ENCODE results near the gene CLDN20. TPM values are rescaled to one million over a fixed set of nuclear protein-coding genes. Genes with fewer than 3 reads are reported as not detected.

The CLDN20 gene
- total and polyA plus RNA-seq, 10 of the 15 experiments (the other 5 are each of a cell fraction or from before 2014, with no cell fraction given) = 0.13 to 0.23 TPM; not detected in 8

DNA sequence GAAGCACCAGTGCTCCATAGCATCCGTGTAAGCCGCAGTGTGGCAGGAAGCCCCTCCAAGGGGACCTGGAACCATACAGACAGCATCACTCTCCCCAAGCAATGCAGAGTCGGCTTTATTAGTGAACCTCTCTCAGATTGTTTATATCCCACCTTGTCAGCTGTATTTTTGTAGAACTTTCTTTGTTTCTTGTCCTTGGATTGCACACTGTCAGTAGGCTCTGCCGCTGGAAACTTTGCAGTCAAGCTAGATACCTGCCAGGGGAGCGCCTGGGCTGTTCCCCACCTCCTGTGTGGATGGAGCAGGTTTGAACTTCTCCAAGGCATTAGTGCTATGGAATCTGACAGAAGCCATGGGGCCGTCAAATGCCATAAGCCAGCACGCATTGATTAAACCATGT lies 18.6 kb upstream of the CLDN20 start (continued):
- TF ChIP-seq LARP7 (IDR thresholded peaks at IDR 0.05) = no peak

GRCh38 chr6:155245831-155246230 lies 18.0 kb upstream of the CLDN20 start:
- RAD21 ChIA-PET (ENCODE audit: unreplicated experiment) = interaction anchor here (1.1 to 10.1 kb wide), 2 partner anchors 64 to 67 kb away, joined by 3 to 178 read pairs; no protein-coding TSS in a partner anchor
- CTCF ChIA-PET = interaction anchor here (1.0 to 8.5 kb wide), 6 partner anchors 12 to 318 kb away, joined by 3 to 228 read pairs (median 12); no protein-coding TSS in a partner anchor
- ATAC-seq = no peak
- FAIRE-seq = no peak
- BruUV-seq (replicated peaks) = TSS peak; percentile 26
- Histone ChIP-seq H4K20me1 (ENCODE audit: control insufficient read depth, insufficient read depth) (no peaks in the 10 kb centered on the region), H3K9ac (ENCODE audit: control insufficient read depth, insufficient read depth, low read length) (no peak overlapping the region), H3K27ac (ENCODE audit: control insufficient read depth, insufficient read depth) (no peak overlapping the region), H3K36me3 (ENCODE audit: control insufficient read depth in 2 of 2, insufficient read depth in 2 of 2, low read length in 1 of 2) (peaks cover 6 to 9% of the 10 kb centered on the region in 2 experiments), H3K4me2 (ENCODE audit: control insufficient read depth, insufficient read depth) (no peak overlapping the region), H3K4me1 (ENCODE audit: control insufficient read depth, insufficient read depth, low read length) (peaks cover 4% of the 10 kb centered on the region; the same call in 1 of the 2 replicates), H3K9me3 (replicated peaks; ENCODE audit: control insufficient read depth, insufficient read depth, low read length) (no peaks in the 10 kb centered on the region), H3K79me2 (ENCODE audit: control insufficient read depth, insufficient read depth, low read length) (no peaks in the 10 kb centered on the region), H3K27me3 (replicated peaks in 1 of 2; ENCODE audit: control insufficient read depth in 2 of 2, insufficient read depth in 2 of 2, low read length in 1 of 2) (no peaks in the 10 kb centered on the region), H2AFZ (ENCODE audit: control insufficient read depth, low read depth, low read length) (no peak overlapping the region), H3K4me3 (no peak overlapping the region)
- no peak for DNase-seq (ENCODE audit: low read depth, low spot score)
- no peak for TF ChIP-seq MYB (IDR thresholded peaks at IDR 0.05; ENCODE audit: borderline replicate concordance, low read depth, low read length)
- no peak for TF ChIP-seq CBX3 (IDR thresholded peaks at IDR 0.05; ENCODE audit: borderline replicate concordance, low read depth)
- no peak for TF ChIP-seq YY1 (IDR thresholded peaks at IDR 0.05; ENCODE audit: low read depth, low read length)
- 93% methylated on average over 3 of the region's 3 CpGs for WGBS (ENCODE audit: insufficient coverage, insufficient replicate concordance, low lambda C conversion rate, missing lambda C conversion rate)
- intact Hi-C loops (cut with micrococcal nuclease; ENCODE audit: unreplicated experiment) = loop anchor here (5.0 to 10.0 kb wide), 2 partner anchors 381 to 569 kb away; no protein-coding TSS in a partner anchor
- SMC1A ChIA-PET (ENCODE audit: uncharacterized antibody, unreplicated experiment) = interaction anchor here (0.9 to 11.0 kb wide), 4 partner anchors 9 to 318 kb away, joined by 3 to 224 read pairs (median 4); no protein-coding TSS in a partner anchor
- POLR2A ChIA-PET = no interaction called here
- in situ Hi-C loops (cut with MboI) = no loop called here

- Histone ChIP-seq H3K4me2 (ENCODE audit: control insufficient read depth, insufficient read depth) (no peak overlapping the region), H3K27ac (ENCODE audit: control insufficient read depth, insufficient read depth) (no peak overlapping the region), H3K79me2 (ENCODE audit: control insufficient read depth, insufficient read depth, low read length) (no peaks in the 10 kb centered on the region), H3K27me3 (replicated peaks in 1 of 2; ENCODE audit: control insufficient read depth in 2 of 2, insufficient read depth in 2 of 2, low read length in 1 of 2) (no peaks in the 10 kb centered on the region), H2AFZ (ENCODE audit: control insufficient read depth, low read depth, low read length) (no peak overlapping the region), H3K4me1 (ENCODE audit: control insufficient read depth, insufficient read depth, low read length) (peaks cover 4% of the 10 kb centered on the region; the same call in 1 of the 2 replicates), H3K9me3 (replicated peaks; ENCODE audit: control insufficient read depth, insufficient read depth, low read length) (no peaks in the 10 kb centered on the region), H4K20me1 (ENCODE audit: control insufficient read depth, insufficient read depth) (no peaks in the 10 kb centered on the region), H3K36me3 (ENCODE audit: control insufficient read depth in 2 of 2, insufficient read depth in 2 of 2, low read length in 1 of 2) (peaks cover 7 to 9% of the 10 kb centered on the region in 2 experiments), H3K4me3 (no peak overlapping the region), H3K9ac (ENCODE audit: control insufficient read depth, insufficient read depth, low read length) (no peak overlapping the region)
- ChIA-PET RAD21 (ENCODE audit: unreplicated experiment) (interaction anchor here (2.2 to 10.1 kb wide), 3 partner anchors 61 to 317 kb away, joined by 12 to 178 read pairs (median 24); no protein-coding TSS in a partner anchor), CTCF (interaction anchor here (1.0 to 8.5 kb wide), 6 partner anchors 13 to 319 kb away, joined by 3 to 228 read pairs (median 12); no protein-coding TSS in a partner anchor), SMC1A (ENCODE audit: uncharacterized antibody, unreplicated experiment) (interaction anchor here (1.6 to 11.0 kb wide), 5 partner anchors 13 to 69 kb away, joined by 4 to 224 read pairs (median 6); no protein-coding TSS in a partner anchor), POLR2A (interaction anchor here (0.6 to 0.8 kb wide), 2 partner anchors 22 to 65 kb away, joined by 3 read pairs; no protein-coding TSS in a partner anchor)
- ATAC-seq (no peak), FAIRE-seq (no peak), DNase-seq (ENCODE audit: low read depth, low spot score) (no peak)
- intact Hi-C loops (cut with micrococcal nuclease; ENCODE audit: unreplicated experiment) = loop anchor here (5.0 to 10.0 kb wide), 2 partner anchors 382 to 570 kb away; no protein-coding TSS in a partner anchor
- no TSS peak for BruUV-seq (replicated peaks)
- 100% methylated on average over 2 of the region's 2 CpGs for WGBS (ENCODE audit: insufficient coverage, insufficient replicate concordance, low lambda C conversion rate, missing lambda C conversion rate)
- TF ChIP-seq RCOR1 (conservative IDR thresholded peaks at IDR 0.05; ENCODE audit: low read depth, low read length) (no peak), GABPA (IDR thresholded peaks at IDR 0.05; ENCODE audit: low read depth) (no peak), SMAD5 (IDR thresholded peaks at IDR 0.05; ENCODE audit: low read depth) (no peak), CREM (IDR thresholded peaks at IDR 0.05; ENCODE audit: low read depth) (no peak), ZNF592 (IDR thresholded peaks at IDR 0.05) (no peak), BMI1 (IDR thresholded peaks at IDR 0.05; ENCODE audit: borderline replicate concordance) (no peak), RAD51 (IDR thresholded peaks at IDR 0.05) (no peak)
- in situ Hi-C loops (cut with MboI) = no loop called here
Measured at GRCh38 chr6:155246825-155247224, 17.0 kb upstream of the CLDN20 start.

Measured in GM12878 (cell line).